ENCODE measurements around the gene CHD2.

DNA sequence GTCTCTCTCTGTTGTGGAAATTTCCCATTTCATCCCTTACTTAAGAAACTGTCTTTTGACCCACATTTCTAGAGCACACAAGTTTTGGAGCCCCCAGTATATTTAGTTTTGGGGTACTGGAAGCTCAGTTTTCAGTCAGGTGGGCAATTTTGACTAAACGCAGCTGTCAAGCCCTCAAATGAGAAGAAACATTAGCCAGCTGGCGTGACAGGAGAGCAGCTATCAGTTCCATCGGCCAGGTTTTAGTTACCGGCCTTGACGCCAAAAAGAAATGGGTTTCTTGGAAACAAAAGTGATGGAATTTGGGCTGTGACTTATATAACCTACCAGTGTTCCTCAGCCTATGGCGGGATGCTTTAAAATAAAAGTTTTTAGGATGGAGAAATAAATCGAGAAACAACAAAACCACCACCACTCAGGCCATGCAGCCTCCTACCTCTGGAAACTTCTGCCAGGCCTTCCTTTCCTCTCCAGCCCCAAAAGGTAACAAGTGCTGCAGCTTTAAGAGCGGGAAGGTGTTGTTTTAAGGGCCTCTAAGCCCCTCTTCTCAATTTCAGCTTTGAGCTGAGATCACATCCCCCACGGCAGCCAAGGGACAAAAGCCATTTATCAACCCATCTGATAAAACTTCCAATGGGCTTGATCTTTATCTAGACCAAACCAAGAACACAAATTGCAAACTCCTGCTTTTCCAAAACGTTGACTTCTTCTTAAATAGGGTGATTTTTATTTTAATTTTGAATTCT lies 170.6 kb downstream of the CHD2 start:
- no peak for TF ChIP-seq CTCF (IDR thresholded peaks at IDR 0.05; ENCODE audit: extremely low read depth in 1 of 2, insufficient read depth in 1 of 2, low read depth in 1 of 2, low read length in 2 of 2)
- no peak for TF ChIP-seq EZH2 (IDR thresholded peaks at IDR 0.05; ENCODE audit: borderline replicate concordance, low read depth, low read length, severe bottlenecking)
- TF ChIP-seq POLR2AphosphoS5 (IDR thresholded peaks at IDR 0.05; ENCODE audit: insufficient read depth, low read depth, low read length), result no peak
